Mononuclear cell (primary cell): ENCODE data around the gene ADRA2C. TPM values are rescaled to one million over a fixed set of nuclear protein-coding genes. Genes with fewer than 3 reads are reported as not detected.

Experiments used
- H3K27me3 ChIP-seq: 2 replicates; pipeline ENCODE4 v1.6.0; 2011; ENCODE audit warnings: low read length, control low read depth; ENCODE audit not compliant: insufficient read depth
- H3K4me1 ChIP-seq: 2 replicates; pipeline ENCODE4 v1.5.1; 2011; ENCODE audit warnings: mild to moderate bottlenecking, low read length, control low read depth; ENCODE audit not compliant: insufficient read depth
- H3K4me3 ChIP-seq: 2 replicates; pipeline ENCODE4 v1.5.1; 2011; ENCODE audit warnings: mild to moderate bottlenecking, low read length, moderate library complexity
- H3K9me3 ChIP-seq: 2 replicates; pipeline ENCODE4 v1.5.1; 2011; ENCODE audit warnings: low read depth, mild to moderate bottlenecking, control low read depth, low read length
- total RNA-seq: library from RNA; depleted of rRNA; stranded (reverse); fragments of >200 nt; gene quantifications from one replicate; pipeline ENCODE4 v1.2.3, GENCODE V29; 2012

Gene ADRA2C
- total RNA-seq, 1 donor, result not detected

GRCh38 chr4:3744901-3745300 lies 21.3 kb upstream of the ADRA2C start:
- no peak overlapping the region for H3K4me3 ChIP-seq
- H3K27me3 ChIP-seq, result peaks cover 5% of the 10 kb centered on the region
- H3K9me3 ChIP-seq, result no peaks in the 10 kb centered on the region

DNA sequence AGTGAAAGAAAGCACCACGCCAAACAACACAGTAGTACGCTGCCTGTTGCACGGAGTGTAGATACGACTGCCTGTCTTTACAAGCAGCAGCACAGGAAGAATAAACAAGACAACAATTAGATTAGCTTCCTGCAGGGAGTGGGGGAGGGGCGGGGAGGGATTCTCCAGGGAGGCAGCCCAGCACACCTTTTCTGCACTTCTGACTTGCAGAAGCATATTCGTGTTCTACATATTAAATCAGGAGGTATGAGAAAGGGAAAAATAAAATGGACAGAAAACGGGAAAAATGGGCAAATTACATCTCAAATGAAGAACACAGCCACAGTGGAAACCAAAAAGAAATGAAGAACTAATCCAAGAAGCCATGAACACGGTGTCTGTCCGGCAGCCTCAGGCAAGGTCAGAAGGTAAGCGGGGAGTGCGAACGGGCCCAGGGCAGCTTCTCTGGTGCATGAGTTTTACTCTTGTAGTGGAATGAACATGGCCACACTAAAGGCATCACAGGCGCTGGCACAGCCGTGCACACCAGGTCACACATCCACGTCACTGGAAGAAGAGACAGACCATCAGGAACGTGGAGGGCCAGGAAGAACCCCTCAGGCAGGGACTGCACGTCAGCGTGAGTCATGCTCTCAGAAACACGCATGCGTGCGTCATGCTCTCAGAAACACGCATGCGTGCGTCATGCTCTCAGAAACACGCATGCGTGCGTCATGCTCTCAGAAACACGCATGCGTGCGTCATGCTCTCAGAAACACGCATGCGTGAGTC lies 20.1 kb upstream of the ADRA2C start:
- H3K27me3 ChIP-seq, result peaks cover 5% of the 10 kb centered on the region
- no peaks in the 10 kb centered on the region for H3K9me3 ChIP-seq

More at GRCh38 chr4:3744901-3745300, 21.3 kb upstream of the ADRA2C start:
- H3K4me1 ChIP-seq, result no peaks in the 10 kb centered on the region

DNA sequence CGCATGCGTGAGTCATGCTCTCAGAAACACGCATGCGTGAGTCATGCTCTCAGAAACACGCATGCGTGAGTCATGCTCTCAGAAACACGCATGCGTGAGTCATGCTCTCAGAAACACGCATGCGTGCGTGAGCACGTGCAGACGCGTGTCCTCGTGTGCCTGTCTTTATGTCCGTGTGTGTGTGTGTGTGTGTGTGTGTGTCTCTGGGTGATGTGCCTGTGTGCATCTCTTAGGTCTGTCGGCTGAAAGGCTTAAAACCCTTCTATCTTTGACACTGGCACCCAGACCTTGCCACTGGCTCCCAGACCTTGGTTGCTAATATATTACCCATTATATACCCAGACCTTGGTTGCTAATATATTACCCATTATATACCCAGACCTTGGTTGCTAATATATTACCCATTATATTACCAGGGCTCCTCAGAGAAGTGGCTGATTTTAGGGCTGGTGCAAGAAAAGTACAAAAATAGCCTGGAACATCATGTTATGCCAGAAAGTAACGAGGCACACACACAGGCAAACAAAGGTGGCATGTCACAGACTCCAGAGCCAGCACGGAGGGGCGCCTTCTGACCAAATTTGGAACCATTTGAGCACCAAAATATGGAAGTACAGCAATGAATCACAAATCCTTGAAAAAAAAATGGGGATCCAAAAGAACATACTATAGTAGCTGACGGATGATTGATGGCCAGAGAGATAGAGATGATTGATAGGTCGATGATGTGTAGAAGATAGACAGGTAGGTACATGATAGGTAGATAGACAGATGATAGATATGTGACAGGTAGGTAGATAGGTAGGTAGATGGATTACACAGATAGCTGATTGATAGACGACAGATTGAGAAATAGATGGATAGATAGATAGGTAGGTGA lies 19.2 kb upstream of the ADRA2C start:
- Histone ChIP-seq H3K27me3 (peaks cover 5% of the 10 kb centered on the region), H3K4me3 (no peak overlapping the region), H3K9me3 (no peaks in the 10 kb centered on the region), H3K4me1 (no peaks in the 10 kb centered on the region)

More for the DNA sequence above, 20.1 kb upstream of the ADRA2C start:
- no peak overlapping the region for H3K4me3 ChIP-seq
- H3K4me1 ChIP-seq, result no peaks in the 10 kb centered on the region

DNA sequence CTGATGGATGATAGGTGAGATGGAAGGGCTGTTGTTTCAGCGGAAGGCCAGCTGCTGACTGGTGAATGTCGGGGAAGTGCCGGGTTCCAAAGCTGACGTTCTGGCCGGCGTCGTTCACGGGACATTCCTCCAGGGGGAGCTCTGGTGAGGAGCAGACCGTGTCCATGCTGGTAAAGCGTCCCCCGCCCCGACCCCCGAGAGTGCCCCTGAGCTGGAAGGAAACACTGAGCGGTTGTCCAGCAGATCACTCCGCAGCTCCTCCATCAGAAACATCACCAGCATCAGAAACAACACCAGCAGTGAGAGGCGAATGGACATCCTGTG lies 18.6 kb upstream of the ADRA2C start:
- H3K9me3 ChIP-seq, result no peaks in the 10 kb centered on the region
- peaks cover 5% of the 10 kb centered on the region for H3K27me3 ChIP-seq
- no peaks in the 10 kb centered on the region for H3K4me1 ChIP-seq
- no peak overlapping the region for H3K4me3 ChIP-seq

GRCh38 chr4:3748136-3748898 lies 17.9 kb upstream of the ADRA2C start:
- no peaks in the 10 kb centered on the region for H3K9me3 ChIP-seq
- no peak overlapping the region for H3K4me3 ChIP-seq
- H3K27me3 ChIP-seq, result peaks cover 5% of the 10 kb centered on the region

DNA sequence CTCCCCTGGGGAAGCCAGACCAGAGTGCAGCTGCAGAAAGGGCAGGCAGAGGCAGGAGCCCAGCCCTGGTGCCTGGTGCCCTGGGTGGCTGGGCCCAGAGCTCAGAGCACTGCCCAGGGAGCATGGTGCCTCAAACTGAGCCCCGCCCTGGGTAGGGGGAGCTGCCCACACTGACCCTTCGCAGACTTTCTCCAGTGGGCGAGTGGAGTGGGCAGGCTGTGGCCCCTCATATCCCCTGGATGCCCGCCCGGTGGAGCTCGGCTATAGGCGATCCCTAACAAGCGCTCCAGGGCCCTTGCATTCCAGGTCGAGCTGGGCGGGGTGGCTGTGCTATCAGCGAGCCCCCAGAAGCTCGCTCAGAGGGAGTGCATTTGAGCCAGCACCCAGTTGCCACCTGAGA lies 17.1 kb upstream of the ADRA2C start:
- no peak overlapping the region for H3K4me3 ChIP-seq
- H3K9me3 ChIP-seq, result no peaks in the 10 kb centered on the region
- no peaks in the 10 kb centered on the region for H3K4me1 ChIP-seq
- peaks cover 5% of the 10 kb centered on the region for H3K27me3 ChIP-seq

More at GRCh38 chr4:3748136-3748898, 17.9 kb upstream of the ADRA2C start:
- H3K4me1 ChIP-seq, result no peaks in the 10 kb centered on the region

GRCh38 chr4:3750334-3750733 lies 15.9 kb upstream of the ADRA2C start:
- H3K9me3 ChIP-seq, result no peaks in the 10 kb centered on the region
- H3K4me3 ChIP-seq, result no peak overlapping the region
- peaks cover 3% of the 10 kb centered on the region for H3K27me3 ChIP-seq
- H3K4me1 ChIP-seq, result no peaks in the 10 kb centered on the region

- H3K4me1 ChIP-seq, result no peaks in the 10 kb centered on the region
- no peaks in the 10 kb centered on the region for H3K9me3 ChIP-seq
- no peaks in the 10 kb centered on the region for H3K27me3 ChIP-seq
- H3K4me3 ChIP-seq, result no peak overlapping the region
Measured at GRCh38 chr4:3752022-3752421, 14.2 kb upstream of the ADRA2C start.

DNA sequence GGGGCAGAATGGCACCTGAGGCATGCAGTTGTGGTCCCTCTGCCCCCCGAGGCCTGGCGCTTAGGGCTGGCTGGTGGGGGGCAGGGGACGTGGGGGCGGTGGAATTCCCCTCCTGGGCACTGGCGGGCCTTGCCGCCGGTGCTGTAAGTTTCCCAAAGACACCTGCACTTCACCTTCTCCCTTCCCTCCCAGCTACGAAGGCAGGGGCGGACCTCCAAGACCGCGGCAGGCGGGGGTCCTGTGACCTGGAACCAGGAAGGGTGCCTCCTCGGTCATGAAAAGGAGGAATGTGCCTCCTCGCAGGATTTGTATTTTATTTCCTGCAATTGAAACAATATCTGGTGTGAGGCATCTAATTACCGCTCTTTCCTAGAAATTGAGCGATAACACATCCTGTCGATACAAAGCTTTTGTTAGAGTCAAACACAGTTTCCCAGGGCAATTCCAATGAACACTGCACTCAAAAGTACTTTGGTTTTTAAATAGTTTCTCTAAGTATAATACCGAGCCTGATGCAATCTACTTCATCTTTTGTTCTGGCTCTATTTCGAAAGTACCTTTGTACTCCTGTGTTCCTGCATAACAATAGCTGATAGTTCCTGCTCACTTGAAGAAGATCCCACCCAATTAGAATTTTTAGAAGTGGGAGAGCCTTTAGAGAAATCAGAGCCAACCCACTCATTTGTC lies 12.3 kb upstream of the ADRA2C start:
- Histone ChIP-seq H3K27me3 (no peaks in the 10 kb centered on the region), H3K4me1 (no peaks in the 10 kb centered on the region), H3K4me3 (no peak overlapping the region), H3K9me3 (no peaks in the 10 kb centered on the region)

DNA sequence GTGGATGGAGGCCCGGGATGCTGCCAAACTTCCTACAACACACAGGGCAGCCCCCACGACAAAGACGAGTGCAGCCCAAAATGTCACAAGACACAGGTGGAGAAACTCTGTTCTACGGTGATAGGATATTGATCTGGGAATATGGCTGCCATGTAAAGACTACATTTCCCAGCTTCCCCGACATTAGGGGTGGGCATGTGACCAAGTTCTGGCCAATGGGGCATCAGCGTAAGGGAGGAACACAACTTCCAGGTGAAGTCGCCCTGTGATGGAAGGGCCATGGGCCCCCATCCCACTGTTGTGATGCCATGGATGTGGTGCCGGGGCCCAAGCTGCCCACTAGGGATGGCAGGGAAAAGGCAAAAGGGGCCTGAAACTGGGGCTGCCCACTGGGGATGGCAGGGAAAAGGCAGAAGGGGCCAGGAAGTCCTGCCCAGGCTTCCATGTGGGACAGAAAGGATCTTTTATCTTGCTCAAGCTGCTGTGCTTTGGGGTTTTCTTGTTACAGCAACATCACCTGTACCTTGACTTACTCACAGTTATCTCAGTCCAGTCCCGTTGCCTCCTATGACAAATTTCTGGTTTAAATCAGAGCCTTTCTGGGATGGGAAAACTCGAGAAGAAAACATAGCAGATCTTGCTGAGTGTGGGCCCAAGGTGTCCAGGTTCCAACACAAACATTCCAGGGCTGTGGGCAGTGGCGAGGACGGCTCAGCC lies 9.7 kb upstream of the ADRA2C start:
- Histone ChIP-seq H3K9me3 (no peaks in the 10 kb centered on the region), H3K4me3 (no peak overlapping the region), H3K4me1 (no peaks in the 10 kb centered on the region), H3K27me3 (no peaks in the 10 kb centered on the region)

GRCh38 chr4:3759236-3759635 lies 6.9 kb upstream of the ADRA2C start:
- no peaks in the 10 kb centered on the region for H3K27me3 ChIP-seq
- no peak overlapping the region for H3K4me3 ChIP-seq
- H3K4me1 ChIP-seq, result no peaks in the 10 kb centered on the region
- no peaks in the 10 kb centered on the region for H3K9me3 ChIP-seq

- no peaks in the 10 kb centered on the region for H3K4me1 ChIP-seq
- H3K9me3 ChIP-seq, result no peaks in the 10 kb centered on the region
- peaks cover 7% of the 10 kb centered on the region for H3K27me3 ChIP-seq
- no peak overlapping the region for H3K4me3 ChIP-seq
Measured at GRCh38 chr4:3760346-3760745, 5.8 kb upstream of the ADRA2C start.

GRCh38 chr4:3760841-3761240 lies 5.3 kb upstream of the ADRA2C start:
- peaks cover 7% of the 10 kb centered on the region for H3K27me3 ChIP-seq
- H3K4me3 ChIP-seq, result no peak overlapping the region
- no peaks in the 10 kb centered on the region for H3K9me3 ChIP-seq
- H3K4me1 ChIP-seq, result no peaks in the 10 kb centered on the region

DNA sequence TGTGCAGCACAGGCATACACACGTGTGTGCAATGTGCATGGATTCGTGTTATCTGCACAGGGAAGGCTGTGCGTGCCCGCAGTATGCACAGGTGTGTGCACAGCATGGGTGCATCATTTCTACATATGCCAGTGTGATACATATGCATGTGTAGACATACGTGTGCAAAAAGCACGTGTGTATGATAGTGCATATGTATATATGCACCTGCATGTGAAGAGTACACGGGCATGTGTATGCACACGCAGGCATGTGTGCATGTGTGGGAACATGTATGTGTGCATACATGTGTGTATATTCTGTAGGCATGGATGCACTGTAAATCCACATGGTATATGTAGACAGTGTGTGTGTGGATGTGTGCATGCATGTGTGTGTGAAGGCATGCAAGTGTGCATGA lies 3.9 kb upstream of the ADRA2C start:
- H3K9me3 ChIP-seq, result no peaks in the 10 kb centered on the region
- no peak overlapping the region for H3K4me3 ChIP-seq
- peaks cover 11% of the 10 kb centered on the region for H3K27me3 ChIP-seq
- no peaks in the 10 kb centered on the region for H3K4me1 ChIP-seq
